ENCODE results near the gene BPIFA2.

DNA sequence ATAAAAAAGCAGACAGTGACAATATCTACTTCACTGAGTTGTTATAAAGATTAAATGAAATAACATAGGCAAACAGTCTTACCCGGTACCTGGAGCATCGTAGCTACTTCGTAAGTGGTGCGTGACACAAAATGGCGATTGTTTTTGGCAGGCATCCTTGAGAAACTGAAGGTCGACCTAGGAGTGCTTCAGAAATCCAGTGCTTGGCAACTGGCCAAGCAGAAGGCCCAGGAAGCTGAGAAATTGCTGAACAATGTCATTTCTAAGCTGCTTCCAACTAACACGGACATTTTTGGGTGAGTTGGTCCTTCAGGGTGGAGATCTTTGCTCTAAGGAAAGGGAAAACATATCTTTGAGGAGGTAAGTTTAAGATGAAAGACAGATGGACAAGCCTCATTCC is 4.8 kb downstream of the BPIFA2 start:
- no peak for TF ChIP-seq CBX2 (IDR thresholded peaks at IDR 0.05; ENCODE audit: borderline replicate concordance, low read depth)
- TF ChIP-seq, protein P1, sequence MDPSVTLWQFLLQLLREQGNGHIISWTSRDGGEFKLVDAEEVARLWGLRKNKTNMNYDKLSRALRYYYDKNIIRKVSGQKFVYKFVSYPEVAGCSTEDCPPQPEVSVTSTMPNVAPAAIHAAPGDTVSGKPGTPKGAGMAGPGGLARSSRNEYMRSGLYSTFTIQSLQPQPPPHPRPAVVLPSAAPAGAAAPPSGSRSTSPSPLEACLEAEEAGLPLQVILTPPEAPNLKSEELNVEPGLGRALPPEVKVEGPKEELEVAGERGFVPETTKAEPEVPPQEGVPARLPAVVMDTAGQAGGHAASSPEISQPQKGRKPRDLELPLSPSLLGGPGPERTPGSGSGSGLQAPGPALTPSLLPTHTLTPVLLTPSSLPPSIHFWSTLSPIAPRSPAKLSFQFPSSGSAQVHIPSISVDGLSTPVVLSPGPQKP (IDR thresholded peaks at IDR 0.05; ENCODE audit: low read depth, low read length): no peak
- TF ChIP-seq, protein P2, sequence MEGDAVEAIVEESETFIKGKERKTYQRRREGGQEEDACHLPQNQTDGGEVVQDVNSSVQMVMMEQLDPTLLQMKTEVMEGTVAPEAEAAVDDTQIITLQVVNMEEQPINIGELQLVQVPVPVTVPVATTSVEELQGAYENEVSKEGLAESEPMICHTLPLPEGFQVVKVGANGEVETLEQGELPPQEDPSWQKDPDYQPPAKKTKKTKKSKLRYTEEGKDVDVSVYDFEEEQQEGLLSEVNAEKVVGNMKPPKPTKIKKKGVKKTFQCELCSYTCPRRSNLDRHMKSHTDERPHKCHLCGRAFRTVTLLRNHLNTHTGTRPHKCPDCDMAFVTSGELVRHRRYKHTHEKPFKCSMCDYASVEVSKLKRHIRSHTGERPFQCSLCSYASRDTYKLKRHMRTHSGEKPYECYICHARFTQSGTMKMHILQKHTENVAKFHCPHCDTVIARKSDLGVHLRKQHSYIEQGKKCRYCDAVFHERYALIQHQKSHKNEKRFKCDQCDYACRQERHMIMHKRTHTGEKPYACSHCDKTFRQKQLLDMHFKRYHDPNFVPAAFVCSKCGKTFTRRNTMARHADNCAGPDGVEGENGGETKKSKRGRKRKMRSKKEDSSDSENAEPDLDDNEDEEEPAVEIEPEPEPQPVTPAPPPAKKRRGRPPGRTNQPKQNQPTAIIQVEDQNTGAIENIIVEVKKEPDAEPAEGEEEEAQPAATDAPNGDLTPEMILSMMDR (IDR thresholded peaks at IDR 0.05): no peak
- TF ChIP-seq POLR2A (IDR thresholded peaks at IDR 0.05; ENCODE audit: low read length): no peak
- TF ChIP-seq HOXA7 (CRISPR knock-in tag; IDR thresholded peaks at IDR 0.05): no peak
- no peak for TF ChIP-seq ESRRA (IDR thresholded peaks at IDR 0.05; ENCODE audit: borderline replicate concordance, low read length)
- no peak for TF ChIP-seq EP300 (IDR thresholded peaks at IDR 0.05)
- no peak for TF ChIP-seq HDAC2 (IDR thresholded peaks at IDR 0.05)
- TF ChIP-seq CEBPB (IDR thresholded peaks at IDR 0.05): no peak
- TF ChIP-seq, protein P3, sequence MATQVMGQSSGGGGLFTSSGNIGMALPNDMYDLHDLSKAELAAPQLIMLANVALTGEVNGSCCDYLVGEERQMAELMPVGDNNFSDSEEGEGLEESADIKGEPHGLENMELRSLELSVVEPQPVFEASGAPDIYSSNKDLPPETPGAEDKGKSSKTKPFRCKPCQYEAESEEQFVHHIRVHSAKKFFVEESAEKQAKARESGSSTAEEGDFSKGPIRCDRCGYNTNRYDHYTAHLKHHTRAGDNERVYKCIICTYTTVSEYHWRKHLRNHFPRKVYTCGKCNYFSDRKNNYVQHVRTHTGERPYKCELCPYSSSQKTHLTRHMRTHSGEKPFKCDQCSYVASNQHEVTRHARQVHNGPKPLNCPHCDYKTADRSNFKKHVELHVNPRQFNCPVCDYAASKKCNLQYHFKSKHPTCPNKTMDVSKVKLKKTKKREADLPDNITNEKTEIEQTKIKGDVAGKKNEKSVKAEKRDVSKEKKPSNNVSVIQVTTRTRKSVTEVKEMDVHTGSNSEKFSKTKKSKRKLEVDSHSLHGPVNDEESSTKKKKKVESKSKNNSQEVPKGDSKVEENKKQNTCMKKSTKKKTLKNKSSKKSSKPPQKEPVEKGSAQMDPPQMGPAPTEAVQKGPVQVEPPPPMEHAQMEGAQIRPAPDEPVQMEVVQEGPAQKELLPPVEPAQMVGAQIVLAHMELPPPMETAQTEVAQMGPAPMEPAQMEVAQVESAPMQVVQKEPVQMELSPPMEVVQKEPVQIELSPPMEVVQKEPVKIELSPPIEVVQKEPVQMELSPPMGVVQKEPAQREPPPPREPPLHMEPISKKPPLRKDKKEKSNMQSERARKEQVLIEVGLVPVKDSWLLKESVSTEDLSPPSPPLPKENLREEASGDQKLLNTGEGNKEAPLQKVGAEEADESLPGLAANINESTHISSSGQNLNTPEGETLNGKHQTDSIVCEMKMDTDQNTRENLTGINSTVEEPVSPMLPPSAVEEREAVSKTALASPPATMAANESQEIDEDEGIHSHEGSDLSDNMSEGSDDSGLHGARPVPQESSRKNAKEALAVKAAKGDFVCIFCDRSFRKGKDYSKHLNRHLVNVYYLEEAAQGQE (IDR thresholded peaks at IDR 0.05): no peak
- TF ChIP-seq, protein P4, sequence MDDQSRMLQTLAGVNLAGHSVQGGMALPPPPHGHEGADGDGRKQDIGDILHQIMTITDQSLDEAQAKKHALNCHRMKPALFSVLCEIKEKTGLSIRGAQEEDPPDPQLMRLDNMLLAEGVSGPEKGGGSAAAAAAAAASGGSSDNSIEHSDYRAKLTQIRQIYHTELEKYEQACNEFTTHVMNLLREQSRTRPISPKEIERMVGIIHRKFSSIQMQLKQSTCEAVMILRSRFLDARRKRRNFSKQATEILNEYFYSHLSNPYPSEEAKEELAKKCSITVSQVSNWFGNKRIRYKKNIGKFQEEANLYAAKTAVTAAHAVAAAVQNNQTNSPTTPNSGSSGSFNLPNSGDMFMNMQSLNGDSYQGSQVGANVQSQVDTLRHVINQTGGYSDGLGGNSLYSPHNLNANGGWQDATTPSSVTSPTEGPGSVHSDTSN (IDR thresholded peaks at IDR 0.05): no peak
- no peak for TF ChIP-seq CHD4 (IDR thresholded peaks at IDR 0.05; ENCODE audit: borderline replicate concordance)
- TF ChIP-seq RNF2 (IDR thresholded peaks at IDR 0.05; ENCODE audit: borderline replicate concordance, low read depth): no peak

Data from A549 (cell line).